CD4-positive, alpha-beta T cell treated with Interleukin-6 for 4 hours (primary cell): Measurements from ENCODE around the gene UBE2D2.
"Not testable (repeated sequence)": the region's sequence is repeated elsewhere in the genome, so short reads cannot be mapped to it uniquely, and the experiment has no call there.

Experiments used
- DNase-seq: peaks from one replicate; pipeline ENCODE4 v3.0.0-alpha.2; 2020; ENCODE audit warnings: mixed read lengths

Gene UBE2D2

DNA sequence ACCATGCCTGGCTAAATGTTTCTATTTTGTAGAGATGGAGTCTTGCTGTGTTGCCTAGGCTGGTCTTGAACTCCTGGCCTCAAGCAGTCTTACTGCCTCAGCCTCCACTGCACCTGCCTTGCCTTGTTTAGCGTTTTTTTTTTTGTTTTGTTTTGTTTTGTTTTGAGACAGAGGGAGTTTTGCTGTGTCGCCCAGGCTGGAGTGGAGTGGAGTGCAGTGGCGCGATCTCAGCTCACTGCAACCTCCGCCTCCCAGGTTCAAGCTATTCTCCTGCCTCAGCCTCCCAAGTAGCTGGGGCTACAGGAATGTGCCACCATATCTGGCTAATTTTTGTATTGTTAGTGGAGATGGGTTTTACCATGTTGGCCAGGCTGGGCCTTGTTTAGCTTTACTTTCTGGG, 27.0 kb downstream of the UBE2D2 start:
- DNase-seq: not testable (repeated sequence)

DNA sequence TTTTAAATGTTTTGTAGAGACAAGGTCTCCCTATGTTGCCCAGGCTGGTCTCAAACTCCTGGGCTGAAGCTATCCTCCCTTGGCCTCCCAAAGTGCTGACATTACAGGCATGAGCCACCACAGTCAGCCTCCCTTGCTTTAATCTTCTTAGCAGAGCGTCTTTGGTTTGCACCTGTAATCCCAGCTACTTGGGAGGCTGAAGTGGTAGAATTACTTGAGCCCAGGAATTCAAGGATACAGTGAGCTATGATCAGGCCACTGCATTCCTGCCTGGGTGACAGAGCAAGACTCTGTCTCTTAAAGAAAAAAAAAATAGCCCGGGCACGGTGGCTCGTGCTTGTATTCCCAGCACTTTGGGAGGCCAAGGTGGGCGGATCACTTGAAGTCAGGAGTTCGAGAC, 27.8 kb downstream of the UBE2D2 start:
- no peak for DNase-seq

DNA sequence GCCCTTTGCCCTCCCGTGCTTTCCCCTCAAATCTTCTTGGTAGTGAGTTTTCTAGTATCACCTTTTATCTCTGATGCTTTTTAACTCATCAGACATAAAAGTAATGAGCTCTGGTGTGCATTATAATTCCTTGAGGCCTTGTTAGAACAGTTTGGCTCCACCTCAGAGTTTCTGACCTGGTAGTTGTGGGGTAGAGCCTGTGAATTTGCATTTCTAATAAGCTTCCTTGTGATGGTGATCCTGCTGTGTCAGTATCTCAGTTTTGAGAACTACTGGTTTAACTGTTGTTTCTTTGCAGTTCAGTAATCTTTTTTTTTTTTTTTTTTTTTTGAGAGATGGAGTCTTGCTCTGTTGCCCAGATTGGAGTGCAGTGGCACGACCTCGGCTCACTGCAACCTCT, 31.1 kb downstream of the UBE2D2 start:
- DNase-seq: no peak

DNA sequence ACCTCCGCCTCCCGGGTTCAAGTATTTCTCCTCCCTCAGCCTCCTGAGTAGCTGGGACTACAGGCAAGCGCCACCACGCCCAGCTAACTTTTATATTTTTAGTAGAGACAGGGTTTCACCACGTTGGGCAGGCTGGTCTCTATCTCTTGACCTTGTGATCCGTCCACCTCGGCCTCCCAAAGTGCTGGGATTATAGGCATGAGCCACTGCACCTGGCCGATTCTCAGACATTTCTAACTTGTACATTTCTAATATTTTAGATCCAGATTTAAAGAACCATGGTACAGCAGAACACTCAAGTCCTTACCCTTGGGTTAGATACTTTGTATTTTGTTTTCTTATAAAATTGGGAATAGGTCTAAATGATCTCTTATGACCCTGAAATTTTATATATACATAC, 31.9 kb downstream of the UBE2D2 start:
- DNase-seq: not testable (repeated sequence)

DNA sequence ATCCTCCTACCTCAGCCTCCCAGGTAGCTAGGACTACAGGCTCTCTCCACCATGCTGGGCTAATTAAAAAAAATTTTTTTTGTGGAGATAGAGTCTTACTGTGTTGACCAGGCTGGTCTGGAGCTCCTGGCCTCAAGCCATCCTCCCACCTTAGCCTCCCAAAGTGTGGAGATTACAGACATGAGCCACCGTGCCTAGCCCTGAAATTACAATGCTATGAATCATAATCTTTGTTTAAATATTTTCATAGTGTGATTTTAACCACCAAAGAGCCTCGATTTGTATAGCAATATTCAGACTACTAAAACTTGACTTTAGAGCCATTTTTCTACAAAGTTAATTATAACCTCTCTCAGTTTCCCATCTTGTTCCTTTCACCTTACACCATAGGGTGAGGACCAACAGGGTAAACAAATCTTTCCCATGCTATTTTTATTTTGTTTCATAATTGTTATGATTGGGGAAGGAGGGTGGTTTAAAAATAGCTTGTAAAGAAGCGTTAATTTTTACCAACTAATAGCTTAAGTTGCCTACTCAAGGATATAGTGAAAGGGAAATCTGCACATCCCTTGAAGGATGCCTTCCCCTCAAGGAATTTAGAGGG, 32.7 kb downstream of the UBE2D2 start:
- DNase-seq: no peak

DNA sequence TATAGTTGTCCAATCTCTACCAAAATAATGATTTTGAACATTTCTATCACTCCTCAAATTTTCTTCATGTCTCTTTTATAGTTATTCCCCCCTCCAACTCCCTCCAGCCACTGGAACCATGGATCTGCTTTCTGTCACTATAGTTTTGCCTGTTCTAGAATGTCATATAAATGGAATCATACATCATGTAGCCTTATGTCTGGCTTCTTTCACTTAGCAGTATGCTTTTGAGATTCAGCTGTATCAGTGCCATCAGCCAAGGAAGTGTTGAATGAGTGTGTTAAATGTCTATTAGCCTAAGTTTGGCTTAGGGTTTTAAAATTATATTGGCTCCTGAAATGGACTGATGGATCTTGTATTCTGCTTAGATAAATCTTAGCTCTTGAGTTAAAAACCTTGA, 36.0 kb downstream of the UBE2D2 start:
- no peak for DNase-seq

DNA sequence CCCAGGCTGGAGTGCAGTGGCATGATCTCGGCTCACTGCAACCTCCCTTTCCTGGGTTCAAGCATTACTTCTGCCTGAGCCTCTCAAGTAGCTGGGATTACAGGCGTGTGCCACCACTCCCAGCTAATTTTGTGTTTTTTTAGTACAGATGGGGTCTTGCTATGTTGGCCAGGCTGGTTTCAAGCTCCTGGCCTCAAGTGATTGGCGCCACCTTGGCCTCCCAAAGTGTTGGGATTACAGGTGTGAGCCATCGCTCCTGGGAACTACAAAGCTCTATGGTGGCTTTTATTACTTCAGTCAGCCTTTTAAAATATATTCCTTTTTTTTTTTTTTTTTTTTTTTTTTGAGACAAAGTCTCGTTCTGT, 37.4 kb downstream of the UBE2D2 start:
- not testable (repeated sequence) for DNase-seq

DNA sequence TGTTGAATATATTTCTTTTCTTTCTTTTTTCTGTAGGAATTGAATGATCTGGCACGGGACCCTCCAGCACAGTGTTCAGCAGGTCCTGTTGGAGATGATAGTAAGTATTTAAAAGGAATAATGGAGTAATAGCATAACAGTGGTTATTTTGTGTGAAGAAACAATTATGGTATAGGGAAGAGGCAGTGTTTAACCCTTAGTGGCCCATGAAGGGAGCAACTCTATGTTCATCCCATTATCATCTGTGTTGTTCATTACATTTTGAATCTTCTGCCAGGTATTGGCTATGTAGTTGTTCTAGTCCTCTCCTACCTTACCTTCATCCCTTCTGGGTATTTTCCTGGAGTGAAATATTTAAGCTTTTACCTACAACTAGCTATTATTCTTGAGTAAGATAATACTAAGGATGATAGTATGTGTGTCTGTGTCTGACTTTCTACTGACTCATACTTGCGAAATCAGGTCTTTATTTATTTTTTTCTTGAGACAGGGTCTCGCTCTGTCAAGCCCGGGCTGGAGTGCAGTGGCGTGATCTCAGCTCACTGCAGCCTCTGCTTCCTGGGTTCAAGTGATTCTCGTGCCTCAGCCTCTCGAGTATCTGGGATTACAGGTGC, 39.3 kb downstream of the UBE2D2 start:
- DNase-seq: no peak

DNA sequence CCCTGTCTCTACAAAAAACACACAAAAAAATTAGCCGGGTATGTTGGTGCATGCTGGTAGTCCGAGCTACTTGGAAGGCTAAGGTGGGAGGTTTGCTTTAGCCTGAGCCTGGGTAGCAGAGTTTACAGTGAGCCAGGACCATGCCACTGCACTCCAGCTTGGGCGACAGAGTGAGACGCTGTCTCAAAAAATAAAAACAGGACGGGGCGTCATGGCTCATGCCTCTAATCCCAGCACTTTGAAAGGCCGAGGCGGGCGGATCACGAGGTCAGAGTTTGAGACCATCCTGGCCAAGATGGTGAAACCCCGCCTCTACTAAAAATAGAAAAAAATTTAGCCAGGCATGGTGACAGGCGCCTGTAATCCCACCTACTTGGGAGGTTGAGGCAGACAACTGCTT, 40.3 kb downstream of the UBE2D2 start:
- DNase-seq: no peak

DNA sequence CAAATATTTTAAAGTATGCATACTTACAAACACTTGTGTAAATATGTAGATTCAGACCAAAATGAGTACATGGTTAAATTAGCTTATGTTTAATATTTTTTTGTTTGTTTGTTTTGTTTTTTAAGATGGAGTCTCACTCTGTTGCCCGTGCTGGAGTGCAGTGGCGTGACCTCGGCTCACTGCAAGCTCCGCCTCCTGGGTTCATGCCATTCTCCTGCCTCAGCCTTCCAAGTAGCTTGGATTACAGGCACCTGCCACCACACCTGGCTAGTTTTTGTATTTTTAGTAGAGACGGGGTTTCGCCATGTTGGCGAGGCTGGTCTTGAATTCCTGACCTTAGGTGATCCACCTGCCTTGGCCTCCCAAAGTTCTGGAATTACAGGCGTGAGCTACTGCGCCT, 40.8 kb downstream of the UBE2D2 start:
- not testable (repeated sequence) for DNase-seq

DNA sequence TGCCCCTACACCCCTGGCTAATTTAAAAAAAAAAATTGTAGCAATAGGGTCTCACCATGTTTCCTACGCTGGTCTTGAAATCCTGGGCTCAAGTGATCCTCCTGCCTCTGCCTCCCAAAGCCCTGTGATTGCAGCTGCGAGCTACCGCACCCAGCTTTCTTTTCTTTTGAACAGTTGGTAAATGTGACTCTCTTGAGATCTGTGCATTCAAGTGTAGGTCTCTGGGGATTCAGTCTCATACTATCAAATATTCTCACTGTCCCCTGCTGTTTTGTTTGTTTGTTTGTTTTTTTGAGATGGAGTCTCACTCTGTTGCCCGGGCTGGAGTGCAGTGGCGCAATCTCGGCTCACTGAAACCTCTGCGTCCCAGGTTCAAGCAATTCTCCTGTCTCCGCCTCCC, 44.7 kb downstream of the UBE2D2 start:
- DNase-seq: no peak

DNA sequence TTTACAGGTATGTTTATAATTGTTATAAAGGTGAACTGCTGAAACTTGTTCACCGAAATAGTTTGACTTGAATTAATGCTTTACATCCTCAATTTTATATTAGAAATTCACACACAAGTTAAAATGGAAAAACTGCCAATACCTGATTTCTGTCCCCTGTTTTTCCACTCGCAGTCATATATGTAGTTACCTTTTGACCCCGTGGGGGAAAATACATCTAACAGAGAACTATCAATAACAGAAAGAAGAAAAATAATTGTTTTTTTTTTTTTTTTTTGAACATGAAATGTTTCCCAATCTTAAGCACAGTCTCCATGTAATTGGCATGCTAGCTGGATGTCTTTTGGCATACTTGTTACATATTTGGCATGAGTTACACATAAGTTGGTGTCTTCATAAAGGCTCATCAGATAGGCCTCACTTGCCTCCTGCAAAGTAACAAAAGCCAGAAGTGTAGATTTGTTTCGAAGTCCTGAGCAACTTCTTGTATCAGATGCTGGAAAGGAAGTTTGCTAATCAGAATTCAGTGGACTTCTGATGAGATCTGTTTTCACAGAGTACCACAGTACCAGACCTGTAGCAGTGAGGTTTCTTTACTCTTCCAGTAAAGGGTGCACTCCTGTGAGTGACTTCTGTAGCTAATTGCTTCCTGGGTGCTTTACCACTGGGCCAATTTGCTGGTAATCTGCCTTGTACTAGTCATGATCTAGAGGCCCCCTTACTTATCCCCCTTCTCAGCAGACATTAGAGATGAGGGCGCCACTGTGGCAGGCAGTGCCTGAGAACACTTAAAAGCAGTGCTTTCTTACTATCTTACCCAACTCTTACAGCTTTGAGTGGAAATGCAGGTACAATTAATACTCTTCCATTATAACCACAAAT, 50.8 kb downstream of the UBE2D2 start:
- DNase-seq: no peak

DNA sequence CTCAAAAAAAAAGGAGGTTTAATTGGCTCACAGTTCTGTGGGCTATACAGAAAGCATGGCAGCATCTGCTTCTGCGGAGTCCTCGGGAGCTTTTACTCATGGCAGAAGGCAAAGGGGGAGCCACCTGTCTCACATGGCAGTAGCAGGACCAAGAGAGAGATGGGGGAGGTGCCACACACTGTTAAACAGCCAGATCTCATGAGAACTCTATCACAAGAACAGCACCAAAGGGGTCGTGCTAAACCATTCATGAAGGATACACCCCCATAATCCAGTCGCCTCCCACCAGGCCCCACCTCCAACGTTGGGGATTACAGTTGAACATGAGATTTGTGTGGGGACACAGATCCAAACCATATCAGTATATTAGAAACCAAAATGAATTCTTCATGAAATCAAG, 58.7 kb downstream of the UBE2D2 start:
- DNase-seq: no peak

DNA sequence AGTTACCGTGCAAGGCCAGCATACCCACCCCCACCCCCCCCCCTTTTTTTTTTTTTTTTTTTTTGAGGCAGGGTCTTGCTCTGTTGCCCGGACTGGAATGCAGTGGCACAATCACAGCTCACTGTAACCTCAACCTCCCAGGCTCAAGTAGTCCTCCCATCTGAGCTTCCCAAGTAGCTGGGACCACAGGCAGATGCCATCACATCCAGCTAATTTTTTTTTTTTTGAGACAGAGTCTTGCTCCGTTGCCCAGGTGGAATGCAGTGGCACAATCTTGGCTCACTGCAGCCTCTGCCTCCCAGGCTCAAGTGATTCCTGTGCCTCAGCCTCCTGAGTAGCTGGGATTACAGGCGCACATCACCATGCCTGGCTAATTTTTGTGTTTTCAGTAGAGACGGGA, 64.3 kb downstream of the UBE2D2 start:
- DNase-seq: not testable (repeated sequence)

DNA sequence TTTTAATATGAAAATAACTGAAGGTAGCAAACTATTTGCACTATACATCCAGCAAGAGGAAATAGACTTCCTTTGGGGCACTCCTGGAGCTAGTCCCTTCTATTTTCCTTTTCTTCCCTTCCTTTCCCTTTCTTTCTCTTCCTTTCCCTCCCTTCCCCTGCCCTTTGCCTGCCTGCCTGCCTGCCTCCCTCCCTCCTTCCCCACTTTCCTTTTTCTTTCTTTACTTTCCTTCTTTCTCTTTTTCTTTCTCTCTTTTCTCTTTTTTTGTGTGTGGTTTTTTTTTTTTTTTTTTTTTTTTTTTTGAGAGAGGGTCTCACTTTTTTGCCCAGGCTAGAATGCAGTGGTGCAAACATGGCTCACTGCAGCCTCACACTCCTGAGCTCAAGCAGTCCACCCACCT, 69.7 kb downstream of the UBE2D2 start:
- no peak for DNase-seq

DNA sequence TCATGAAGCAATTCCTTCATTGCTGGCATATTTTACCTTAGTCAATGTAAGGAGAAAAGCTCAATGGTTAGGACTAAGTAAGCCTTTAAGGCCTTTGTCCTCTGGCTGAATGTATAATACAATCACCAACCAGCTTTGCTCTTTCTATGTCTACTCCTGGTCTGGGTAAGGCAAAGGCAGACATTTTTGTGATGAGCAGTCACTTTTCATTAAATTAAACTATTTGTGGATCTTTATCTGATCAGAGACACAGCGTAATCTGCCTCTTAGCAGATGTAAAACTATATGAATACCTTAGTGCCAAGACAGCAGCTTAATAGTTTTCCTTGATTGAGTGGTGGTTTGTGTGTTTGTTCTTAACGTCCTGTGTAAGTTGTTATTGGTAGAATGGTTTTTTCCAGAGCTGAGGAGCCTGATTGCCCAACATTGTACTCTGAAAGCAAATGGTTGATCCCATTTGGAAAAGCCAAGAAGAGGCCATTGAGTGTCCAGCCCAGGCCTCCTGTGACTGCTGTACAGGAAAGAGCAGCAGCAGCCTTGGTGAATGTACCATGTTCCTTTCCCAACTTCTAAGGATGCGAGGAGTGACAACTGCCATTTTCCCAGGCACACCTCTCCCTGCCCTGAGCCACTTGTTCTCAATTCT, 70.5 kb downstream of the UBE2D2 start:
- DNase-seq: no peak

DNA sequence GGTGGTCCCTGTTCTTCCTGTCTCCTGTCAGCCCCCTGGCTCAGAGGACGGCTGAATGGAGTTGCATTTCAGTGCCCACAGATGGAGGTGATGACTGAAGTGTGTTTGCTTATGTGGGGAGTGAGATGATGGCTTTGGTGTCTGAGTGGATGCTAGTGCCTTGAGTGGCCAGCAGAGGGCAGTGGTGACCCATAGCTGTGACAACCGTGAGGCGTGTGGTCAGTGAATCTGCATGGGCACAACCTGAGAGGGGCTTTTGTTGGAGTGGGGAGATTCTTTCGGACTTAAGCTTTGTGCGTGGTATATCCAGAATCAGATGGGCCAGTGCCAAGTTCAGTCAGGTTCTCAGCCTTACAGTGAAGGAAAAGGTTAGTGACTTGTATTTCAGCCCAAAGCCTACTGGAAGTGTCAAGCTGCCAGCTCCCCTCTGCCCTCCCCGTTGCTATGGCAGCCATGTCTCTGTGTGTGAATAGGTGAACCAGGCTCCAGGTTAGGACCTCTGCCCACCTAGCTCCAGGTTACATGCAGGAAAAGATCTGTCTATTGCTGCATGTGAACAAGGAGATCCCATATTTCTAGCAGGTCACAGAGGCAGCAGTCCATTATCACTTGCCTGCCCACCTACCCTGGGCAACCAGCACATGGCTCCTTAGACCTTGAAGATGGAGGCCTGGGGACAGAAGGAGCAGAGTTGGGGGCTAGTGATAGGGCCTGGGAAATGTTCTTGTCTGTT, 72.3 kb downstream of the UBE2D2 start:
- peak; percentile 76 for DNase-seq

DNA sequence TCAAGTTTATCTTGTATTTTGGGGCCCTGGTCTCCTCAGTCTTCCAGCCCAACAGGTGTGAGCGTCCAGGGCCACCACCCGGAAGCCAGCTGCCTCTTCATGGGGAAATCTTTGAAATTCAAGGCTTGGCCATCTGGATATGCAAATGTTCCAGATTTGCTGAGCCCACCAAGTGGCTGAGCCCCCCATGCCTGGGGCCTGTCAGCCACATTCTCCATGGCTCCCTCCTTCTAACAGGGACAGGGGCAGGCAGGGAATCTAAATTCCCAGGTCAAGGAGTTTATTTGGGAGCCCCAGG, 72.8 kb downstream of the UBE2D2 start:
- no peak for DNase-seq

DNA sequence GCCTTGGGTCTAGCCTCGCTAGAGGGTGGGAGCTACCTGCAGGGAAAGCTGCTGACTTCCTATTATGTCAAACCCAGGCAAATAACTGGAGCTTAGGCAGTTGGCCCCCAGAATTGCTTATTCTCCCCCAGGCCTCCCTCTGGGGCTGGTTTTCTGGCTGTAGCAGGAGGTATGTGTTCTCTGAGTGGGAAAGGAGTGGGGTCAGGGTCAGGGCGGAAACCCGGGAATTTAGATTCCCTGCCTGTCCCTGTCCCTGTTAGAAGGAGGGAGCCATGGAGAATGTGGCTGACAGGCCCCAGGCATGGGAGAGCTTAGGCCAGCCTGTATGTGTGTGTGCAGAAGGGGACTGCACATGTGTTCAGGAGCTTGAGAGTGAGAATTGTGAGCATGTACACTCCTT, 73.4 kb downstream of the UBE2D2 start:
- DNase-seq: no peak

DNA sequence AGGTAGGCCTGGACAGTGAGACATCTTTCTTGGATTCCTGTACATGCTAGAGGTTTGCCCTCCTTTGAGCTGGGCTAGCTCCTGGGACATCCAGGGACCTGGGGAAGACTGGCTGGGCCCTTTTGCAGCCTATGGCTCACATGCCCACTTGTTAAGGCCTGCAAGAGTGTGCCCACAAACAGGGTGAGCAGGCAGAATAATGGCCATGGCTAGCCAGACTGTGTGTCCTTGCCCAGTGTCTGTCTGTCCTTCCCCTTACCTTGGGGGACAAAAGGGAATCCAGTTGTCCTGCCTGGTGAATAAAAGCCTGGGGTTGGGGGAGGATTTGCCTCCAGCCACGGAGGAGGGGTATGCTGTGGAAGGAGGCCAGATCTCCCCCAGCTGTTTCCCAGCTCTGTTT, 74.1 kb downstream of the UBE2D2 start:
- DNase-seq: no peak

DNA sequence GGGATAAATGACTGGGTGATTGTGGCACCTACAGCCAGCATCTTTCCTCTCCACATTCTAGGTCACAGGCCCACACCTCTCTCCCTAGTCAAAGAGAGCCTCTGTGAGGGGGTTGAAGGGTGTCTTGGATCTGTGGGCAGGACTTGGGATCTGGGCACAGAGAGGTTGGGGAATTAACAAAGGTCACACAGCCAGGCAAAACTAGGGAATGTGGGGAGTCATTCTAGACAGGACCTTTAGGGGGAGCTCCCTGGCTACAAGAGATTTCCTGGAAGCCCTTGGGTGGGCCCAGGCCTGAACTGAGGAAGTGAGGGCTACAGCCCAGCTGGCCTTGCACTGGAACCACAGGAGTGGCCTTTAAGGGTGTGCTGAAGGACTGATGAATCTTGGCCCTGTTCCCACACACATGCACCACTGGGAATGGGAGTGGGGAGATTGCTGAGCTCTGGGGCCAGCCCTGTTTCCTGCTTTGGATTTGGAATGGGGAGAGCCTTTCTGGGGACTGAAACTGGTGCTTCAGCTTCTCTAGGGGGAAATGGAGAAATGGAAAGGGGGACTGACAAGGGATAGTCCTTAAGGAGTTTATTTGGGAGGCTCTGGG, 74.6 kb downstream of the UBE2D2 start:
- DNase-seq: peak; percentile 28

DNA sequence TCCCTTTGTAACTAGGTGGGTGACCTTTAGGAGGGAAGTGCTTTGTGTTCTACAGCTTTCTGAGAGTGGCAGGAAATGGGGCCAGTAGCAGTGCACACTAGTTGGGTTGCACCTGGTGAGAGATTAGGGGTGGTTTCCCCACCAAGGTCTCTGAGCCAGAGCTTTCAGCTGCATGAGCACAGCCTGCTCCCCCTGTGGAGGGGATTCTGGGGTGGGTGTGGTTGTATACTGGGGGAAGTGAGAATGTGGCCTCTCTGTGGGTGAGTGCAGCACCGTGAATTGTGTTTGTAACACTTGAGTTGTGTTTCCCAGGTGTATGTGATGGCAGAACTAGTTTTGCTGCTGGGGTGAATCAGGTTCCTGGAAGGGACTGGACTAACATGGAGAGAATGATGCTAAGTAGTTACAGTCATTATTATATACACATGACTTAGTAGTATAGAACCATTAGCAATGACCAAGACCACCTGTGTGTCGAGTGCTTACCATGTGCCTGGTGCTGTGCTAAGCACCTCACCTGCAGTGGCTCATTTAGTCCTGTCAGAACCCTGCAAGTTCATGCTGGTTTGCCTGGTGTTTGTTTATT, 75.2 kb downstream of the UBE2D2 start:
- DNase-seq: peak; percentile 57
